HG02884 (cell line): ENCODE data around the gene VRK3.
"Not testable (repeated sequence)": the region's sequence is repeated elsewhere in the genome, so short reads cannot be mapped to it uniquely, and the experiment has no call there.

Experiments
- ATAC-seq: cut with Tn5 transposase; IDR thresholded peaks from one replicate; pipeline ENCODE4 v1.9.1; 2021; ENCODE audit warnings: mild to moderate bottlenecking, moderate library complexity; ENCODE audit not compliant: unreplicated experiment

The VRK3 gene

GRCh38 chr19:49988433-49988832 lies 36.7 kb downstream of the VRK3 start:
- no peak for ATAC-seq

- no peak for ATAC-seq
Observed at GRCh38 chr19:49988007-49988406, 37.2 kb downstream of the VRK3 start.

GRCh38 chr19:49987159-49987698 lies 37.9 kb downstream of the VRK3 start:
- no peak for ATAC-seq

- ATAC-seq, result no peak
Observed at GRCh38 chr19:49986354-49986753, 38.8 kb downstream of the VRK3 start.

GRCh38 chr19:49985871-49986270 lies 39.3 kb downstream of the VRK3 start:
- no peak for ATAC-seq

GRCh38 chr19:49984491-49984890 lies 40.7 kb downstream of the VRK3 start:
- ATAC-seq, result no peak

- no peak for ATAC-seq
Observed at GRCh38 chr19:49983645-49984229, 41.4 kb downstream of the VRK3 start.

- ATAC-seq, result no peak
Observed at GRCh38 chr19:49981603-49982593, 43.3 kb downstream of the VRK3 start.

GRCh38 chr19:49978324-49978723 lies 46.8 kb downstream of the VRK3 start:
- no peak for ATAC-seq

GRCh38 chr19:49977881-49978280 lies 47.3 kb downstream of the VRK3 start:
- ATAC-seq, result no peak

GRCh38 chr19:49977076-49977475 lies 48.1 kb downstream of the VRK3 start:
- no peak for ATAC-seq

- ATAC-seq, result no peak
Observed at GRCh38 chr19:49976496-49976895, 48.7 kb downstream of the VRK3 start.

- ATAC-seq, result no peak
Observed at GRCh38 chr19:49975051-49975450, 50.1 kb downstream of the VRK3 start.

GRCh38 chr19:49973987-49974386 lies 51.2 kb downstream of the VRK3 start:
- no peak for ATAC-seq

- no peak for ATAC-seq
Observed at GRCh38 chr19:49972841-49973240, 52.3 kb downstream of the VRK3 start.

GRCh38 chr19:49971991-49972411 lies 53.2 kb downstream of the VRK3 start:
- no peak for ATAC-seq

GRCh38 chr19:49969355-49969754 lies 55.8 kb downstream of the VRK3 start:
- ATAC-seq, result not testable (repeated sequence)

- ATAC-seq, result no peak
Observed at GRCh38 chr19:49968279-49968922, 56.8 kb downstream of the VRK3 start.

- ATAC-seq, result not testable (repeated sequence)
Observed at GRCh38 chr19:49960980-49961379, 64.2 kb downstream of the VRK3 start, which contains the start of gene SIGLEC11. Gene SIGLEC11 (minus strand): TSS chr19:49961172. CDS start chr19:49961081, 91 bp downstream.

- ATAC-seq, result not testable (repeated sequence)
Observed at GRCh38 chr19:49959892-49960291, 65.3 kb downstream of the VRK3 start.

- ATAC-seq, result not testable (repeated sequence)
Observed at GRCh38 chr19:49958596-49958995, 66.6 kb downstream of the VRK3 start.
